ENCODE measurements around the gene ZNF714. TPM values are rescaled to one million over a fixed set of nuclear protein-coding genes. Genes with fewer than 3 reads are reported as not detected.

Gene ZNF714
- total RNA-seq, 4 donors from 2014 or later: 21.1 to 47.1 (median 34.6) TPM

- DNase-seq: no peak
- H3K4me3 ChIP-seq (replicated peaks in 1 of 3): no peak overlapping the region
- TF ChIP-seq POLR2A (IDR thresholded peaks at IDR 0.05) (no peak), CTCF (IDR thresholded peaks at IDR 0.05) (no peak)
- H3K27me3 ChIP-seq: no peaks in the 10 kb centered on the region
- 94 to 97% methylated on average over 2 of the region's 2 CpGs for WGBS, 2 donors
- H3K27ac ChIP-seq: no peak overlapping the region
- H3K36me3 ChIP-seq: no peaks in the 10 kb centered on the region
- H3K9me3 ChIP-seq: no peaks in the 10 kb centered on the region
- H3K4me1 ChIP-seq: peaks cover 10 to 21% of the 10 kb centered on the region in 2 donors
- intact Hi-C loops (cut with DNase I): no loop called here
These were observed 16.3 kb downstream of the ZNF714 start for GRCh38 chr19:21098291-21098690.

- Histone ChIP-seq H3K27ac (peak overlapping the region in 1 of 3 donors; percentile 38), H3K36me3 (peaks cover 0 to 3% of the 10 kb centered on the region in 2 donors), H3K4me3 (replicated peaks in 1 of 3) (no peak overlapping the region), H3K4me1 (peaks cover 3 to 8% of the 10 kb centered on the region in 2 donors), H3K27me3 (no peaks in the 10 kb centered on the region), H3K9me3 (no peaks in the 10 kb centered on the region)
- WGBS, 2 donors: 52 to 59% methylated on average over 2 of the region's 2 CpGs
- DNase-seq: peak in 1 of 2 donors; percentile 6
- TF ChIP-seq CTCF (IDR thresholded peaks at IDR 0.05) (no peak), POLR2A (IDR thresholded peaks at IDR 0.05) (no peak)
- intact Hi-C loops (cut with DNase I): no loop called here
These were observed 19.7 kb downstream of the ZNF714 start for GRCh38 chr19:21101521-21102242.

GRCh38 chr19:21109116-21109515, 27.1 kb downstream of the ZNF714 start:
- Histone ChIP-seq H3K27ac (no peak overlapping the region), H3K4me1 (no peaks in the 10 kb centered on the region), H3K4me3 (replicated peaks in 1 of 3) (no peak overlapping the region), H3K36me3 (peaks cover 0 to 3% of the 10 kb centered on the region in 2 donors), H3K27me3 (no peaks in the 10 kb centered on the region), H3K9me3 (no peaks in the 10 kb centered on the region)
- TF ChIP-seq CTCF (IDR thresholded peaks at IDR 0.05) (no peak), POLR2A (IDR thresholded peaks at IDR 0.05) (no peak)
- no peak for DNase-seq
- intact Hi-C loops (cut with DNase I): no loop called here

- no peaks in the 10 kb centered on the region for H3K9me3 ChIP-seq
- TF ChIP-seq POLR2A (IDR thresholded peaks at IDR 0.05) (no peak), CTCF (IDR thresholded peaks at IDR 0.05) (no peak)
- intact Hi-C loops (cut with DNase I): no loop called here
- no peak for DNase-seq
- H3K27me3 ChIP-seq: no peaks in the 10 kb centered on the region
- no peak overlapping the region for H3K27ac ChIP-seq
- no peaks in the 10 kb centered on the region for H3K4me1 ChIP-seq
- no peak overlapping the region for H3K4me3 ChIP-seq (replicated peaks in 1 of 3)
- H3K36me3 ChIP-seq: no peaks in the 10 kb centered on the region
- 98% methylated on average over 1 of the region's 1 CpG for WGBS, 2 donors
These were observed 28.2 kb downstream of the ZNF714 start for GRCh38 chr19:21110183-21110582.

GRCh38 chr19:21115430-21115829, 33.4 kb downstream of the ZNF714 start:
- H3K9me3 ChIP-seq: no peaks in the 10 kb centered on the region
- peaks cover 0 to 5% of the 10 kb centered on the region in 2 donors for H3K36me3 ChIP-seq
- intact Hi-C loops (cut with DNase I): no loop called here

More at GRCh38 chr19:21115430-21115829, 33.4 kb downstream of the ZNF714 start:
- DNase-seq: no peak
- no peaks in the 10 kb centered on the region for H3K4me1 ChIP-seq
- TF ChIP-seq POLR2A (IDR thresholded peaks at IDR 0.05): no peak
- no peak for TF ChIP-seq CTCF (IDR thresholded peaks at IDR 0.05)
- no peaks in the 10 kb centered on the region for H3K27me3 ChIP-seq
- no peak overlapping the region for H3K4me3 ChIP-seq (replicated peaks in 1 of 3)
- no peak overlapping the region for H3K27ac ChIP-seq

Data from thyroid gland (tissue), 4 donors.